HG03039 (cell line): Measurements from ENCODE around the gene RASGEF1C.
"Not testable (repeated sequence)": the region's sequence is repeated elsewhere in the genome, so short reads cannot be mapped to it uniquely, and the experiment has no call there.

Experiments used
- ATAC-seq: cut with Tn5 transposase; IDR thresholded peaks from one replicate; pipeline ENCODE4 v1.9.1; 2021; ENCODE audit warnings: mild to moderate bottlenecking, moderate library complexity; ENCODE audit not compliant: unreplicated experiment

Gene RASGEF1C

DNA sequence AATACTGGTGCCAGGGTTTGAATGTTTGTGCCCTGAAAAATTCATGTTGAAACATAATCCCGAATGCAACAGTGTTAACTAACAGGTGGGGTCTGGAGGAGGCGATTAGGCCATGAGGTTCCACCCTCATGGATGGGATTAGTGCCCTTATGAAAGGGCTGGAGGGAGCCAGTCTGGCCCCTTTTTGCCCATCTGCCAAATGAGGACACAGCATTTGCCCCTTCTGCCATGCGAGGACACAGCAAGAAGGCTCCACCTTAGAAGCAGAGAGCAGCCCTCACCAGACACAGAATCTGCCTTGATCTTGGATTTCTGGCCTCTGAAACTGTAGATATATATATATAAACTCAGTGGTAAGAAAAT, 104.9 kb downstream of the RASGEF1C start:
- no peak for ATAC-seq

DNA sequence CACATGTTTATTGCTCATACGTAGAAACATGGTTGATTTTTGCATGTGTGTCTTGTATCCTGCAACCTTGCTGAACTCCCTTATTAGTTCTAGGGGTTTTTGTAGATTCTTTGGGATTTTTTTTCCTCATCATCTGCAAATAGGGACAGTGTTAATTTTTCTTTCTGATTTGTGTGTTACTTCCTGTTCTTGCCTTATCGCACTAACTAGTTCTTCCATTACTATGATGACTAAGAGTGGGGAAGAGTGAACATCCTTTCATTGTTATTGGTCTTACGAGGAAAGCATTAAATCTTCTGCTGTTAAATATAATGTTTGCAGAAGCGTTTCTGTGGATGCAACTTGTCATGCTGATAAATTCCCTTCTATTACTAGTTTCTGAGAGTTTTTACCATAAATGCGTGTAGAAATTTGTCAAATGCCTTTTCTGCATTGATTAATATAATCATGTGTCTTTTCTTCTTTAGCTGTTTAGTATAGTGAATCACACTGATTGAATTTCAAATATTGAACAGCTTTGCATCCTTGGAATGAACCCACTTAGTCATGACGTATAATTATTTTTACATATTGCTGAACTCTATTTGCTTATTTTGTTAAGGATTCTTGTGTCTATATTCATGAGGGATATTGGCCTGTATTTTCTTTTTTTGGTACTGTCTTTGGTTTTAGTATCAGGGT, 105.4 kb downstream of the RASGEF1C start:
- ATAC-seq: no peak

DNA sequence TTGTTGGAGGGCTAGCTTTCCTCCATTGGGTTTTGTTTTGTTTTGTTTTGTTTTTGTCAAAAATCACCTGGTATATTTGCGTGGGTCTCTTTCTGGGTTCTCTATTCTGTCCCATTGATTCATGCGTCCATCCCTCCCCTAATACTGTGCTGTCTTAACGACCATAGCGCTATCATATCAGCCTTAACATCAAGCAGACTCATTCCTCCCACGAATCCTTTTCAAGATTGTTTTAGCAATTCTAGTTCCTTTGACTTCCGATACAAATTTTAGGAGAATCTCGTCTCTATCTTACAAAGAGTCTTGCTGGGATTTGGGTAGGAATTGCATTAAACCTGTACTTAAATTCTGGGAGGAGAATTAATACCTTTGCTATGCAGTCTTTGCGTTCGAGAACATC, 106.4 kb downstream of the RASGEF1C start:
- ATAC-seq: no peak

DNA sequence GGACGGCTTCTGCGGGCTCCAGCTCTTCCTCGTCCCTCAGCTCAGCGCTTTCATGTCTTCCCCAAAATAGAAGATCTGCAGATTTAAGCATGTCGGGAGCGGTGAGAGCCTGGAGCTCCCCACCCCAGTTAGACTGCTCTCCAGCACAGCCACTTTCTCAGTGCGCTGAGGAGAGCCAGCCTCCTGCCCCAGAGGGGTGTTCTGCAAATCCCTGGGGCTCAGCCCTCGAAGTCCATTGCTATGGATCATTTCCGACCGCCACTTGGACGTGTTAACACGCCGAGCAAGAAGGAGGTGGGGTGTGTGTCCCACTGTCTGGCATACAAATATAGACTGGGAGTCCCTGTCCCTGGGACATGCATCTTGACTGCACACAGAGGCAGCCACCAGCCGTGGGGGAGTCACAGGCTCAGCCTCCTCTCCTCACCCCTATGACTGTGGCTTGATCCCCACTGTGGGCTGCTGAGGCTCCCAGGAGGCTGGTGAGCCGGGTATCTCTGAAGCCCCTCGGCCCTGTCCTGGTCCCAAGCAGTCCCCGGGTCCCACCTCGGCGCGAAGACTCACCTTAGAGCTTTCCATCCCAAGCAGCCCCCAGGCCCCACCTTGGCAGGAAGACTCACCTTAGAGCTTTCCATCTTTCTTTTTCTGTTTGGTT, 107.4 kb downstream of the RASGEF1C start:
- no peak for ATAC-seq

DNA sequence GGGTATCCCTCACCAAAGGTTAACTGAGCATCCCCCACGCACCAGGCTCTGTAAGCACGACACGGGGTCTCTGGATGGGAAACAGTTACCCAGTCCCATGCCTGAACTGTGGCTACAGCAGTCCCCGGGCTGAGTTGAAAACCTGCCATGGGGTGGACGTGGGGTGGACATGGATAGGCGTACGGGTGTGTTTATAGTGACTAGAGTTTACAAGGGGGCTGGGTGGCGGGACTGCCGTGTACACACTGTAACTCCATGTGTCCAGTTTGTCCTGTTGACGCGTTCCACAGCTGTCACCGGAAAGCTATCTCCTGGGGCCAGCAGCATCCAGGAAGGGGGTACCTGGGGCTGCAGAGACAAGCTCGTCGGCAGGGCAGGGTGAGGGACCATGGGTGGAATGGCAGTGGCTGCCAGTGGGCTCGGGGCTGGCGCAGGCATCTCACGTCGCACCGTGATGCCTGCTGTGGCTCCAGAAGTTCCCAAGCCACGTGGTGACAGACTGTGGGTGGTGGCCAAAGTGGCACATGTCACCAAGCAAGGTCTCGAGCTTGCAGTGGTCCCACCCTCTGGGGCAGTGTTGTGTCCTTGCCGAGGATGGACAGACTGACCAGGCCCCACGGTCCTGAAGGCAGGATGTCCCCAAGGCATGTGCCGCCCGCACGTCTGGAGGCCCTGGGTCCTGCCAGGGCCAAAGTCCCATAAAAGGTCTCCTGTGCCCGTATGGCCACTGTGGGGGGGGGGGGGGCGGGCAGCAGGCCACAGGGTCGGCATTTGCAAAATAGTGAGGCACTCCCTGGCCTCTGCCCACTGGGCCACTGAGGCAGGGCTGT, 108.2 kb downstream of the RASGEF1C start:
- ATAC-seq: no peak

DNA sequence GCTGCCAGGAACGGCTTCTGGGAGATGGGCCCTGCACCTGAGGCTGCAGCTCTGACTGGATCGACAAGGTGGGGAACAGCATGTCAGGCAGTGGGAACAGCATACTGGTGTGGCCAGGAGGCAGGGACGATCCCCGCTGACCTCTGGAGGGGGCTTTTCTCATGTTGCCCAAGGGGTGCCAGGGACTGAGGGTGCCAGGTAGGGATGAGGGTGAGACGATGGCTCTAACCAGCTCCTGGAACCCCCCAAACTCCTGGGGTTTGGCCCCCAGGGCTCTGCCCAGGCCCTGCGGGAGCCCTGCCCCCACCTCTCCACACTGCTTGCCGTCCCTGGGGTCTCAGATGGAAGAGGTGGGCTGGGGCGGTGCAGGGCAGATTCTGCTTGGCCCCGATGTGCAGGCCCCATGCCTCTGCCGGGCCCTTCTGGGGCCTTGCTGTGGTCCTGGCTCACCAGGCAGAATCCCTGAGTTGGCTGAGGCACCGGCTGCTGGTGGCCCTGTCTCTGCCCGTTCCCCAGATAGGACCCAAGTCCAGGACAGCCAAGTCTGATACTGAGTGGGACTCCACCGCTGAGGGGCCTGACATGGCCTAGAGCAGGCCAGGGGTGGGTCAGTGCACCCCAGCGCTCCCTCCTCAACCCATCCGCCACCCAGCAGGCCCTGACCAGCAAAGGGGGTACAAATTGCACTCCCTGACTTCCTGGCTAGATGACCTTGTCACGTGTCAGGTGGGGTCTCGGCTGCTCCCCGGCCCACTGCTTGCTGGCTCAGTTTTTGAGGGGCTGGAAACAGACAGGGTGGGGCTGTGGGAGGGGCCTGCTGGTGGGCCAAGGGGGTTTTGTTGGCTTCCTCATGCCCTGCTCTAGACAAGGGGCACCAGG, 109.0 kb downstream of the RASGEF1C start:
- no peak for ATAC-seq

DNA sequence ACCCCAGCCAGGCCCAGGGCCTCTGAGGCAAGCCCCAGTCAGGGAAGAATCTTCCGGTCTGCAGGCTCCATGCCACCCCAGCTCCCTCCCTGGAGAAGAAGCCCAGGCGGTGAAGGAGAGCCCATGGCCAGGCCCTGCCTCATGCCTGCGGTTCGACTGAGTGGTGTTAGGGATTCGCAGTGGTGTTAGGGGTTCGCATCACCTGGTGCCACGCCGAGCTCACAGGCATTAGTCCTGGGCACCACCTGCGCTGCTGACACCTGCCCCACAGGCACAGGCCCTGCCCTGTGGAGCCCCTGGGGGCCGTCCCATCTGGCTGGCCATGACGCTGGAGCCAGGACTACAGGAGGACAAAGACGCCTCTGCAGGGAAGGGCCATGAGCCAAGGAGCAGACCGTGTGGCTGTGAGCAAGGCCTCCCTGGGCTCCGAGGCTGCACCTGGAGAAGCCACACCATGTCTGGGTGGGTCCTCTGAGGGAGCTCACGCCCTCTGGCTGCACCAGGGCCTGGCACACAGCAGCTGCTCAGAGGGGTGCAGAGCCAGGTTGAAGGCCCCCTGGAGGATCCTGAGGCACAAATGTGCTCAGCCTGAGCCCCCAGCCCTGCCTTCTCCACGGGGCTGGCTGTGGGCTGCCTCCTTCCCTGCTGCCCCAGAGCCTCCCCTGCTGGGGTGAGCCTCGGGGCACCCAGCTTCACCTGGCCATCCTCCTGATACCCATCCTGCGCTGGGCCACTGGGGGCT, 109.8 kb downstream of the RASGEF1C start:
- ATAC-seq: no peak

DNA sequence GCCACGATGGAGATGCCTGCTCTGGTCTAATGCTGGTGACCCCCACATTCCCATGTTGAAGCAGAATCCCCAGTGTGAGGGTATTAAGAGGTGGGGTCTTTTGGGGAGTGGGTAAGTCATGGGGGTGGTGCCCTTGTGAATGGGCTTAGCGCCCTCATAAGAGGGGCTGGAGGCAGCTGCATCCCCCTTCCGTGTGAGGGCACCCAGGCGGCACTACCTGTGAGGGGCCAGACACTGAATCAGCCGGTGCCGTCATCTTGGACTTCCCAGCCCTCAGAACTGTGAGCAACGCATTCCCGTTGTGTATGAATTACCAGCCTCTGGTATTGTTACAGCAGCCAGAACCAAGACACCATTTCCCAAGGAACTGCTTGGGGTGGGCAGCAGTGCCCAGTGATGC, 110.5 kb downstream of the RASGEF1C start:
- ATAC-seq: no peak

DNA sequence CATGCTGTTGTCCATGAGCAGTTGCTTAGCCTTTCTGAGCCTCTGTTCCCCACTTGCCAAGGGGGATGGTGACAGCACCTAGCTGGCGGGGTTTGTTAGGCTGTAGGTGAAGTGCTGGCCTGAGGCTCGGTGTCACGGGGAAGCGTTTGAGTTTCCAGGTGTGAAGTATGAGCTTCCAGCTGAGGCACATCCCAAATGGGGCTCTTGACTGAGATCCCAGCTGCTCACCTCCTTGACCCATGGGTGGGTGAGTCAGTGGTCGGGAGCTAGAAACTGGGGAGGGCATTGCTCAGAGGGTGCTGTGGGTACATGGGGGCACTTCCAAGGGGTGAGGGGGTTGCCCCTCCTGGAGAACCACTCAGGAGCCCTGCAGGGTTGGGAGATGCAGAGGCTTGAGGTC, 111.1 kb downstream of the RASGEF1C start:
- no peak for ATAC-seq

DNA sequence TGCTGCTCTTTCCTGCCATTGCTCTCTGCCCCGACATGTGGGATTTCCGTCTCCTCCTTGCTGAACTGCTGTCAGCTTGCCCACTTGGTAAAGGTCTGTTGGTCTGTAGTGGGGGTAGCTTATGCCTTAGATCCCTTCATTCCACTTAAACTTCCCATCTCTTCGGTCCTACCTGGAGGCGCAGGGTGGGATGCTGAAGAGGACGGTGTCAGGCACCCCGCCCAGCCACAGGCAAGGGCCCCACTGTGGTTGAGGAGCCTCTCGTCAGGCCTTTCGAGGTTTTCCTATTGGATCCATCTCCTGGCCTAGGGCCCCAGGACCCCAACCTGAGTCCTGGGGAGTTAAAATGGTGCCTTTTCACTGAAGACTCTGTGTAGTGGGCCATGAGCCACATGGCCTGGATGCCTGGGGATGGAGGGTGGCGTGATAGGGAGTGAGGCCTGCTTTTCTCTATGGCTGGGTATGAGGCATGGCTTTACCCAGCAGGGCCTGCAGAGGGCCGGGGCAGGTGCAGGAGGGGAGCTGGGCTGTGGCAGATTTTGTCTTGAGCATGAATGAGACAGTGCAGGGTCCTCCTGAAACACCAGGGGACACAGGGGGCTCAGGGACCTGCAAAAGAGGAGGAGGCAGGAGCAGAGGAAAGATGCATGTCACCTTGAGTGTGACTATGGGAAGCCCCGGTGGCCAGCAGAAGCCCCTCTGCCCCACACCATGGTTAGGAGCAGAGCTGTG, 111.7 kb downstream of the RASGEF1C start:
- no peak for ATAC-seq

DNA sequence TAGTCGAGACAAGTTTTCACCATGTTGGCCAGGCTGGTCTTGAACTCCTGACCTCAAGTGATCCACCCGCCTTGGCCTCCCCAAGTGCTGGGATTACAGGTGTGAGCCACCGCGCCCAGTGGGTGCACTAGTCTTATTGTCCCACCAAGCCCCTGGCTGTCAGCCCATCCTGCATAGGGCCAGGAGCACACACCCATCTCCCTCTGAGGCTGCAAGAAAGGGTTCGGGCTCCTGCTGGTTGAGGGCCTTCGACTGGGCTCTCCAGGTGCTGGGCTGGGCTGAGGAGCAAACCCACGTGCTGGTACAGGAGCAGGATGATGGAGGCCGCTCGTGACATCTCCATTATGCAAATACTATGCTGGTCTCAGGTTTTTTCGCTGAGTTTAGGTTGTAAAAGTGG, 112.4 kb downstream of the RASGEF1C start:
- ATAC-seq: no peak

DNA sequence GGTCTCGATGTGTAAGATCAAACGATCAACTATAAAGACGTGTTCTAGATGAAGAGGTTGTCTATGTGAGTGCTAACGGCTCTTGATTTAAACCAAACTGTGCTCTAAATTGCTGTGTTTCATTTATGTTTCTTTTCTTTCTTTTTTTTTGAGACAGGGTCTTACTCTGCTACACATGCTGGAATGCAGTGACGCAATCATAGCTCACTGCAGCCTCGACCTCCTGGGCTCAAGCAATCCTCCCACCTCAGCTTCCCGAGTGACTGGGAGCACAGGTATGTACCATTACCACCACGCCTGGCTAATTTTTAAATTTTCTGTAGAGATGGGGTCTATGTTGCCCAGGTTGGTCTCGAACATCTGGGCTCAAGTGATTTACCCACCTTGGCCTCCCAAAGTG, 113.5 kb downstream of the RASGEF1C start:
- ATAC-seq: no peak

DNA sequence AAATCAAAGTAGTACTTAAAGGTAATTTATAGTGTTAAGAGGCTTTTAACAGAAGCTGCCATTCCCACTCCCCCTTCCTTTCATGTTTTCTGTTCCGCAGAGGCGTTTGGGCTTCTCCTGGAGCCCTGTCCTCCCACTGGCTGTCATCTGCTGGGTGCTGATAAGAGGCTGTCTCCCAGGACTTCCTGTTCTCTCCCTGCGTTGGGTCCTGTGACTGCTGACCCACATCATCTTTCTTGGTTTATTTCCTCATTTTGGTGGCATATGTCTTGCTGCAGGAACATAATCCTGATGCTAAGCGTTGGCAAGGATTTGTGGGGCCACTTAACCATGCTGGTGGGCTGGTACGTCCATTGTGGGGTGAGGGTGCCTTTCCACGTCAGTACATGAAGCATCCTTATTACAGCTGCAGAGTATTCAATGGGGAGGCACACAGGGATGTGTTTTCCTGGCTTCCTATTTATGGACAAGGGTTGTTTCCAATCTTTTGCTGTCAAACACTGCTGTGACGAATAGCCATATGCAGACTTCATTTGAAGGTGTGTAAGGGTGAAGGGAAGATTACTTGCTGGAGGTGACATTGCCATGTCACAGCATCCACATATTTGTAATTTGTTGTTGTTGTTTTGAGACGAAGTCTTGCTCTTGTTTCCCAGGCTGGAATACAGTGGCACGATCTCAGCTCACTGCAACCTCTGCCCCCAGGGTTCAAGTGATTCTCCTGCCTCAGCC, 115.2 kb downstream of the RASGEF1C start:
- no peak for ATAC-seq

DNA sequence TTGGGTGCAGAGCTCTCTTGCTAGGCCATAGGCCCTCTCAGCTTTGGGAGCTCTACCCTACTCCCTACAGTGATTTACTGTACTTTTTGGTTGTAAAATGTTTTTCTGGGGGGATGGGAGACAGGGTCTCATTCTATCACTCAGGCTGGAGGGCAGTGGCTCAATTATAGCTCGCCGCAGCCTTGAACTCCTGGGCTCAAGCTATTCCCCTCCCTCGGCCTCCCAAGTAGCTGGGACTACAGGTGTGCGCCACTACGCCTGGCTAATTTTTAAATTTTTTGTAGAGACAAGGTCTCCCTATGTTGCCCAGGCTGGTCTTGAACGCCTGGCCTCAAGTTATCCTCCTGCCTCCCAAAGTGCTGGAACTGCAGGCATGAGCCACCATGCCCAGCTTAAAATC, 115.8 kb downstream of the RASGEF1C start:
- no peak for ATAC-seq

DNA sequence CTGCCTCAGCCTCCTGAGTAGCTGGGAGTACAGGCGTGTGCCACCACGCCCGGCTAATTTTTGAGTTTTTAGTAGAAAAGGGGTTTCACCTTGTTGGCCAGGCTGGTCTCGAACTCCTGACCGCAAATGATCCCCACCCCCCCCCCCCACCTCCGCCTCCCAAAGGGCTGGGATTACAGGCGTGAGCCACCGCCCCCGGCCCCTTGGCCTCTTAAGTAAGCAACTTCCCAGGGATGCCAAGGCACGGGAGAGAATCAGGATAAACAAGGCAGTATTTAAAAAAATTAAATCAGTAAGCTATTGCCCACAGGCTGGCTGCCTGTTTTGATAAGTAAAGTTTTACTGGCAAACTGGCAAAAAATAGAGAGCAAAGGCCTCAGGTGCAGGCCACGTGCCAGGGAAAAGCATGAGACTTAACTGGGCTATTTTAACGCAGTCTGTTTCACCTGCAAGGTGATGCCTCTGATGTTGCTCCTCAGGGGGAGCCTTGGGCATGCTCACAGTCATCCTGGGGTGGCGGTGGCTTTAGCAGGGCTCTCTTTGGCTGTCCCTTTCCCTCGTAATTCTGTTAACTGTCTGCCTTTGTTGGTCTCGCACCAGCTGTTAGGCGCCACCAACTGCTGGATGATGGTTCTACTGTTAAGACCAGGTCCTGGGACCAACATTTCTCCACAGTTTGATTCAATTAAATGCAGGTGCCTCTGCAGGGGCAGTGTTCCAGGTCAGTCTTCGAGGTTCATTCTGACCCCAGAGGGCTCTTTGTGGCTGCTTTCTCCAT, 118.1 kb downstream of the RASGEF1C start:
- ATAC-seq: no peak

DNA sequence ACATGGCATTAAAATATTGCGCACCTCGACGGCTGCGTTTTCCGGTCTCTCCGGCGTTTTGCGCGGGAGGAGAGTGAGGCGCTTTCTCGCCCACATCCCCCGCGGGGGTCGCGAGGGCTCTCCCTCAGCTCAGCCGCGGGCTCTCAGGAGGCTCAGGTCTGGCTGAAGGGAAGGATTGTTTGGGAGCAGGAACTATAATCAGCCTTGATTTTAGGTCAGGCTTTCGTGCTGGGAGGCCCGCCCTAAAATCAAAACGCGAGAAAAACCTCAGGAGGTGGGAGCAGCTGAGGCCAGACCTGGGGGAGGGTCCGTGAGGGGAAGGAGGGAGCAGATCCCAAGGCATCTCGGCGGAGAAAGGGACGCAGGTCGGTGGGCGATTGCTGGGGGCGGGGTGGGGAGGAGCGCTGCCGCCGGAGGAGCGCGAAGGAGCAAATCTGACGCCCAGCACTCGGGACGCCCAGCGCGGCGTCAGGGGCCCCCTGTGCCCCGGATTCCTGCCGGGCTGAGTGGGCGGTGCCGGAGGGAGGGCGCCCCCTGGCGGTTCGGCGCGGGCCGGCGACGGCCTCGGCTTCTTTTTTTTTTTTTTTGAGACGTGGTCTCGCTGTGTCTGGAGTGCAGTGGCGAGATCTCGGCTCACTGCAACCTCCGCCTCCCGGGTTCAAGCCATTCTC, 118.8 kb downstream of the RASGEF1C start:
- no peak for ATAC-seq

DNA sequence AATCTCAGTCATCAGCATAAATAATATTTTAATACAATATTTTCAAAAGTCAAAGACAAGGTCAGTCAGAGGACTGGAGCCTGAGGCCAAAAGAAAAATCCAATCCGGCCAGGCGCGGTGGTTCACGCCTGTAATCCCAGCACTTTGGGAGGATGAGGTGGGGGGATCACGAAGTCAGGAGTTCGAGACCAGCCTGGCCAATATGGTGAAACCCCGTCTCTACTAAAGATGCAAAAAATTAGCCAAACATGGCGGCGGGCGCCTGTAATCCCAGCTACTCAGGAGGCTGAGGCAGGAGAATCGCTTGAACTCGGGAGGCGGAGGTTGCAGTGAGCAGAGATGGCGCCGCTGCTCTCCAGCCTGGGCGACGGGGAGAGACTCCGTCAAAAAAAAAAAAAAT, 119.4 kb downstream of the RASGEF1C start:
- ATAC-seq: not testable (repeated sequence)

DNA sequence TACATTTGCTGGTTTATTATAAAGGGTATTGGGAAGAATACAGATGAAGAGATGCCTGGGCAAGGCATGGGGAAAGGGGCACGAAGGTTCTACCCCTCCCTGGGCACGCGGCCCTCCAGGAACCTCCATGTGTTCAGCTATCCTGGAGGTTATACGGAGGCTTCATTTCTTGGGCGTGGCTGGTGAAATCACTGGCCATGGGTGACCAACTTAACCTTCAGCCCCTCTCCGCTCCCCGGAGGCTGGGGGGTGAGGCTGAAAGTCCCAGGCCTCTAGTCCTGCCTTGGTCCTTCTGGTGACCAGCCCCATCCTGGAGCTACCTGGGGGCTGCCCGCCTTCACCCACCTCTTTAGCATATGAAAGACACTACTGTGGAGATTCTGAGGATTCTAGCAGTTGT, 120.5 kb downstream of the RASGEF1C start:
- ATAC-seq: no peak
